NCI-H2227 (cell line): ENCODE measurements around the gene ZNF518B.
"Not testable (repeated sequence)": the region's sequence is repeated elsewhere in the genome, so short reads cannot be mapped to it uniquely, and the experiment has no call there.

Experiments used
- DNase-seq: peaks from one replicate; lab custom pipeline; 2025; ENCODE audit not compliant: unreplicated experiment; lab: John Stamatoyannopoulos, UW

The ZNF518B gene

GRCh38 chr4:10459305-10459704, 2.1 kb upstream of the ZNF518B start:
- DNase-seq = no peak

GRCh38 chr4:10458177-10458576, 951 bp upstream of the ZNF518B start:
- no peak for DNase-seq

- no peak for DNase-seq
Measured at GRCh38 chr4:10456595-10457254, 501 bp downstream of the ZNF518B start.

GRCh38 chr4:10456260-10456594, 999 bp downstream of the ZNF518B start:
- DNase-seq = no peak

- DNase-seq = no peak
Measured at GRCh38 chr4:10455133-10455532, 2.1 kb downstream of the ZNF518B start.

GRCh38 chr4:10454726-10455125, 2.5 kb downstream of the ZNF518B start:
- DNase-seq = no peak

GRCh38 chr4:10454121-10454520, 3.1 kb downstream of the ZNF518B start:
- no peak for DNase-seq

- DNase-seq = no peak
Measured at GRCh38 chr4:10448991-10449390, 8.2 kb downstream of the ZNF518B start.

- DNase-seq = no peak
Measured at GRCh38 chr4:10442976-10443375, 14.2 kb downstream of the ZNF518B start.

GRCh38 chr4:10441512-10441911, 15.7 kb downstream of the ZNF518B start:
- no peak for DNase-seq

GRCh38 chr4:10438924-10439323, 18.3 kb downstream of the ZNF518B start:
- no peak for DNase-seq

GRCh38 chr4:10437735-10438134, 19.5 kb downstream of the ZNF518B start:
- DNase-seq = no peak

- DNase-seq = not testable (repeated sequence)
Measured at GRCh38 chr4:10427680-10428079, 29.5 kb downstream of the ZNF518B start.

- DNase-seq = no peak
Measured at GRCh38 chr4:10421344-10422055, 35.7 kb downstream of the ZNF518B start.

GRCh38 chr4:10417740-10418139, 39.5 kb downstream of the ZNF518B start:
- no peak for DNase-seq

GRCh38 chr4:10416441-10416840, 40.8 kb downstream of the ZNF518B start:
- DNase-seq = no peak

GRCh38 chr4:10413177-10413576, 44.0 kb downstream of the ZNF518B start:
- no peak for DNase-seq

GRCh38 chr4:10405672-10406071, 51.6 kb downstream of the ZNF518B start:
- no peak for DNase-seq

GRCh38 chr4:10403633-10404445, 53.4 kb downstream of the ZNF518B start:
- DNase-seq = no peak

- no peak for DNase-seq
Measured at GRCh38 chr4:10395971-10396580, 61.1 kb downstream of the ZNF518B start.
